RWPE2 (cell line): ENCODE measurements around the gene CCSER1.

Source experiments
- ATAC-seq: fragments of 200-7000 bp; cut with Tn5 transposase; 3 replicates; pipeline ENCODE4 v1.9.1; 2021; ENCODE audit warnings: low read depth
- DNase-seq: peaks from one replicate; pipeline ENCODE4 v3.0.0-alpha.2; 2020; ENCODE audit warnings: low spot score
- H3K27ac ChIP-seq: fragments of 450-650 bp; 2 replicates; pipeline ENCODE4 v1.5.1; 2017; ENCODE audit warnings: mild to moderate bottlenecking; ENCODE audit not compliant: poor library complexity, severe bottlenecking
- H3K27me3 ChIP-seq: fragments of 250-450 bp; sonication (Bioruptor Pico); 2 replicates; pipeline ENCODE4 v1.5.1; 2021; ENCODE audit warnings: mild to moderate bottlenecking, moderate library complexity; ENCODE audit not compliant: insufficient read depth, poor library complexity, severe bottlenecking
- H3K36me3 ChIP-seq: fragments of 250-450 bp; sonication (Bioruptor Pico); 2 replicates; pipeline ENCODE4 v1.5.1; 2020; ENCODE audit warnings: low read depth, mild to moderate bottlenecking, moderate library complexity
- H3K4me1 ChIP-seq: fragments of 250-450 bp; sonication (Bioruptor Pico); 2 replicates; pipeline ENCODE4 v1.5.1; 2021; ENCODE audit warnings: mild to moderate bottlenecking, moderate library complexity; ENCODE audit not compliant: insufficient read depth, poor library complexity, severe bottlenecking
- H3K4me3 ChIP-seq: fragments of 250-450 bp; sonication (Bioruptor Pico); 2 replicates; pipeline ENCODE4 v1.5.1; 2021; ENCODE audit warnings: mild to moderate bottlenecking, moderate library complexity; ENCODE audit not compliant: severe bottlenecking
- H3K9me3 ChIP-seq: fragments of 250-450 bp; sonication (Bioruptor Pico); 2 replicates; pipeline ENCODE4 v1.5.1; 2021; ENCODE audit warnings: mild to moderate bottlenecking, moderate library complexity; ENCODE audit not compliant: severe bottlenecking
- TF ChIP-seq, protein P1 (sequence below): fragments of 450-650 bp; IDR thresholded peaks from one replicate; pipeline ENCODE4 v1.5.1; 2017; ENCODE audit warnings: mild to moderate bottlenecking, moderate library complexity; ENCODE audit not compliant: poor library complexity, severe bottlenecking

The CCSER1 gene

DNA sequence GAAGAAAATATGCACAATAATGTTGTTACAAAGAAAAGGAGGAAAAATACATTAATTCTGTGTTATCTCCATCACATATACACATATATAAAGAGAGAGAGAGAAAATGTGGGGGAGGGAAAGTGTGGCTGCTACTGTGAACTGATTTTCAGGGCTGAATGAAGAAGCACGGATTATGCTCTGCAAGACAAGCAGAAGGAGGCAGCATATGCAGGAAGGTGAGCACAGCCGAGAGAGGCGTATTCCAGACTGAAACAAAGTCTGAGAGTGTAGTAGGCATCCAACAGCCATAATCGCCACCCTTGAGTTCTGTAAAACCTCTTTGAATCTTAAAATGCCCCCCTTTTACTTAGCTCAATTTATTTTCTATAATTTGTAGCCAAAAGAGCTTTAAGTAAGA is 1094.8 kb downstream of the CCSER1 start:
- TF ChIP-seq, protein P1, sequence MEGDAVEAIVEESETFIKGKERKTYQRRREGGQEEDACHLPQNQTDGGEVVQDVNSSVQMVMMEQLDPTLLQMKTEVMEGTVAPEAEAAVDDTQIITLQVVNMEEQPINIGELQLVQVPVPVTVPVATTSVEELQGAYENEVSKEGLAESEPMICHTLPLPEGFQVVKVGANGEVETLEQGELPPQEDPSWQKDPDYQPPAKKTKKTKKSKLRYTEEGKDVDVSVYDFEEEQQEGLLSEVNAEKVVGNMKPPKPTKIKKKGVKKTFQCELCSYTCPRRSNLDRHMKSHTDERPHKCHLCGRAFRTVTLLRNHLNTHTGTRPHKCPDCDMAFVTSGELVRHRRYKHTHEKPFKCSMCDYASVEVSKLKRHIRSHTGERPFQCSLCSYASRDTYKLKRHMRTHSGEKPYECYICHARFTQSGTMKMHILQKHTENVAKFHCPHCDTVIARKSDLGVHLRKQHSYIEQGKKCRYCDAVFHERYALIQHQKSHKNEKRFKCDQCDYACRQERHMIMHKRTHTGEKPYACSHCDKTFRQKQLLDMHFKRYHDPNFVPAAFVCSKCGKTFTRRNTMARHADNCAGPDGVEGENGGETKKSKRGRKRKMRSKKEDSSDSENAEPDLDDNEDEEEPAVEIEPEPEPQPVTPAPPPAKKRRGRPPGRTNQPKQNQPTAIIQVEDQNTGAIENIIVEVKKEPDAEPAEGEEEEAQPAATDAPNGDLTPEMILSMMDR = no peak
- no peaks in the 10 kb centered on the region for H3K4me1 ChIP-seq
- ATAC-seq (no peak), DNase-seq (no peak)
- no peak overlapping the region for H3K27ac ChIP-seq
- H3K36me3 ChIP-seq = no peaks in the 10 kb centered on the region
- no peak overlapping the region for H3K4me3 ChIP-seq
- H3K27me3 ChIP-seq = no peaks in the 10 kb centered on the region
- H3K9me3 ChIP-seq = no peaks in the 10 kb centered on the region

DNA sequence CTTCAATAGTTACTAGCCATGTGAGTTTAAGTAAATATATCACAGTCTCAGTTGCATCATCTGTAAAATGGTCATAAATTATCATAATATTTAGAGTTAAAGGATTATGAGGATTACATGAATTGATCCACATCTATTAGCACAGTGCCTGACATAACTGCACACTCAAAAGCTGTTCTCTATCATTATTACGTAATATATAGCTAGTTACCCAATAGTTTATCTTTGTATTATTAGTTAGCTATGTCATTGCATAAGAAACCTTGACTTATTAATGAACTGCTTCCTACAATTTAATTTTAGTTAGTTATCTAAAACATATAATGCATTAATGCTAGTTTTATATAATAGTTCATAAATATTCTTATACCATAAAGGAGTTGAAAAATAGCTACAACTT is 1099.7 kb downstream of the CCSER1 start:
- Histone ChIP-seq H3K4me3 (no peak overlapping the region), H3K27me3 (no peaks in the 10 kb centered on the region), H3K9me3 (no peaks in the 10 kb centered on the region), H3K27ac (no peak overlapping the region), H3K36me3 (no peaks in the 10 kb centered on the region), H3K4me1 (no peaks in the 10 kb centered on the region)
- TF ChIP-seq, protein P1 = no peak
- no peak for ATAC-seq
- no peak for DNase-seq

DNA sequence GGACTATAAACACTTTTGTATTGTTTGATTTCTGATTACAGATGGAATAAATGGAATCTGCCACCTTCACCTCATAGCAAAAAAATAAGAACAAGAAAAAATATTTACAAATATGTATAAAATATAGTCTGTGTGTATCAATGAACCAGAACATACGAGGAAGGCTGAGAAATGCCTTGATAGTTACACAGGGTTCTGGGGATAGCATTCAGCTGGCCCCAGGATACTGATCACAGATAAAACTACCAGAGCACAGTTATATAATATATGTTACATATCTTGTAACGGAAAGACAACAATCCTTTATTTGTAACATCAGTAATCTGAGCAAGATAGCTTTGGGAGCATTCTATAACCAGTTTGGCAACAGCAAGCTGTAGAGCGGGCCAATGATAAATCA is 1101.5 kb downstream of the CCSER1 start:
- DNase-seq = no peak
- Histone ChIP-seq H3K4me1 (no peaks in the 10 kb centered on the region), H3K4me3 (no peak overlapping the region), H3K9me3 (no peaks in the 10 kb centered on the region), H3K27ac (no peak overlapping the region), H3K36me3 (no peaks in the 10 kb centered on the region), H3K27me3 (no peaks in the 10 kb centered on the region)
- TF ChIP-seq, protein P1 = no peak
- ATAC-seq = no peak

DNA sequence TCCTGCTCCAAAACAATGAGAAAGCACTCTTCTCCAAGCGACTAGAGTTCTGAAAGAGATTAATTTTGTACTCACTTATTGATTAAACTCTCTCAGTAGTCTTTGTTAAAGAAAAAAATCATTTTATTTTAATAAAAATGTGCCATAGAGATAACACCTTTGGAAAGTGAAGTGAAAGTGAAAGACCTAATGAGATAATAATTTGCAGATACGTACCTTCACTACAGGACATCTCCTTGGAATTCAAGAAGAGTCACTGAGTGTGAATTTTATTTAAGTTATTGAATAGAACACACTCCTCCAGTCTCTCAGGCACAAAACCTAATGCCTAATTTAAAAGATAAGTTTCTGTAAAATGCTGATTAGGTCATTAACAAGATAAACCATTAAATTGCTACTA is 1106.0 kb downstream of the CCSER1 start:
- Histone ChIP-seq H3K9me3 (no peaks in the 10 kb centered on the region), H3K27ac (no peak overlapping the region), H3K36me3 (no peaks in the 10 kb centered on the region), H3K4me3 (no peak overlapping the region), H3K27me3 (no peaks in the 10 kb centered on the region), H3K4me1 (no peaks in the 10 kb centered on the region)
- TF ChIP-seq, protein P1 = no peak
- DNase-seq (no peak), ATAC-seq (no peak)

GRCh38 chr4:91243132-91243531 is 1115.9 kb downstream of the CCSER1 start:
- peak; percentile 41; the same call in 1 of the 3 replicates for ATAC-seq
- Histone ChIP-seq H3K9me3 (no peaks in the 10 kb centered on the region), H3K36me3 (no peaks in the 10 kb centered on the region), H3K4me3 (no peak overlapping the region), H3K4me1 (no peaks in the 10 kb centered on the region), H3K27ac (no peak overlapping the region), H3K27me3 (no peaks in the 10 kb centered on the region)
- TF ChIP-seq, protein P1 = no peak
- DNase-seq = no peak
